Activated effector memory CD4-positive, alpha-beta T cell treated with anti-CD3 and anti-CD28 coated beads, Interleukin-2, amount 50 U/mL, for 16 hours (primary cell): Measurements from ENCODE around the gene GZMH.
"Not testable (repeated sequence)": the region's sequence is repeated elsewhere in the genome, so short reads cannot be mapped to it uniquely, and the experiment has no call there.

Experiments used
- DNase-seq: peaks from one replicate; pipeline ENCODE4 v3.0.0-alpha.2; 2020

Gene GZMH, protein sequence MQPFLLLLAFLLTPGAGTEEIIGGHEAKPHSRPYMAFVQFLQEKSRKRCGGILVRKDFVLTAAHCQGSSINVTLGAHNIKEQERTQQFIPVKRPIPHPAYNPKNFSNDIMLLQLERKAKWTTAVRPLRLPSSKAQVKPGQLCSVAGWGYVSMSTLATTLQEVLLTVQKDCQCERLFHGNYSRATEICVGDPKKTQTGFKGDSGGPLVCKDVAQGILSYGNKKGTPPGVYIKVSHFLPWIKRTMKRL

DNA sequence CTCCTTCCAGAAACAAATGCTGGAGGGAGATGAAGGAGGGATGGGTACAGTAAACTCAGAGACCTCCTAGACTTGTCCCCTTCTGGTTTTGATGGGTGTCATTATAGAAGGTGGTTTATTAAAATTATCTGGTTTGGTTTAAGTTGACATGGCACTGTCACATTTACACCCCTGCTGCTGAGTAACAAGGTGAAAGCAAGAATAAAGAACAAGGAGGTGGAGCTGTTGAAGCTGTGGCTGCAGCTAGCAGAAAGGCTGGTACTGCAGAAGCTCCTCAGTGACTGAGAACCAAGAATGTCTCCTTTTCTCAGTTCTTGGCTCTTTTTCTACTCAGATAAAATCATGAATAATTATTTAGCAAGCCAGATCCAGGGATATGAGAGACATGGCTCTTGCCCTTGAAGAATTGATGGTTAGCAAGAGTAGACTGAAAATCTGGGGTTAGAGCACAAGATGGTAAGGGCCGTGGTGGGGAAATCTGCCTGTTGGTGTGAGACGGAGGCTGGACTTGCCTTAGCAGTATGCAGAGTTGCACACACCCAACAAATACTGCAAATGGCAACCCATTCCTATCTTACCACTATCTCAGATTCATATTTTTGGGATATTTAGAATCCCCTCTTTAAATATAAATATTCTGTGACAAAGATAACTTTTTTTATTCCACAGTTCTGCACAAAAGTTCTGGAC, at the start of gene GZMH:
Gene GZMH, minus strand, starts transcription at position 31 of the 690 bp plus-strand sequence. CDS start 72 bp downstream, outside the sequence.
- no peak for DNase-seq

DNA sequence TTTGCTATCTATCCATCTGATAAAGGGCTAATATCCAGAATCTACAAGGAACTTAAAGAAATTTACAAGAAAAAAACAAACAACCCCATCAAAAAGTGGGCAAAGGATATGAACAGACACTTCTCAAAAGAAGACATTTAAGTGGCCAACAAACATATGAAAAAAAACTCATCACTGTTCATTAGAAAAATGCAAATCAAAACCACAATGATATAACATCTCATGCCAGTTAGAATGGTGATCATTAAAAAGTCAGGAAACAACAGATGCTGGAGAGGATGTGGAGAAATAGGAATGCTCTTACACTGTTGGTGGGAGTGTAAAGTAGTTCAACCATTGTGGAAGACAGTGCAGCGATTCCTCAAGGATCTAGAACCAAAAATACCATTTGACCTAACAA, 38.9 kb upstream of the GZMH start:
- not testable (repeated sequence) for DNase-seq

DNA sequence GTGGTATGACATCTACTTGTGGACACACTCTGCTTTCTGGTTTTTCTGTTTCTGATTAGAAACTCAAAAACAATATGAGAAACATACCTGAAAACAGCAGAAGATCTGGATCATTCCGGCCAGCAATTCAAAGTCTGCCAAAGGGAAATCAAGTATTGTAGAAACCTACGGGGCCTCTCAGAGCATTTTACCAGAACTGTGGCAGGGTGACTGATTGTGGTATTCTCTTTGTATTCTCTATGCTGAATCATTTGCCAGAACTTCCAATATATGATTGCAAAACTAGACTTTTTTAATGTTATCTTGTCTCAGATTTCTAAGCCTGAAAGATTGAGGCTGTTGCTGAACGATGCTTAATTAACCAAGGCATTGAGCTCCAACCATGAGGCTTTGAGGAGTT, 30.4 kb upstream of the GZMH start:
- no peak for DNase-seq

DNA sequence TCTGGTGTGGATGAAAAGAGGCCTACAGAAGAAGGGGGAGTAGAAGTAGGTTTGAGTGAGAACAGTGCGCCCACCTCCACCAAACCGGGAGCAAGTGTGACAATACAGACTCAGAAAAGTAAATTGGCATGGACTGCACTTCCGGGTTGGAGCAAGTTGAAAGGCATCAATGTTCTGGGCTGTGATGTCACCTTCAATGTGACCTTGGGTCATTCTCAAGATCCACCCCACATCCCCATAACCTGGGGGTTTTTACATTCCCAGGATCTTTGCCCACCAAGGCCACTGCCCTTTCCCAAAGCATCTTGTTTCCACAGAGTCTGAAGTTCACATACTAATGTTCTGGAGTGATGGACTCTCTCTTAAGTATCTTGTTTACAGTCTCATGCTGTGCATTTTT, 29.8 kb upstream of the GZMH start:
- no peak for DNase-seq

DNA sequence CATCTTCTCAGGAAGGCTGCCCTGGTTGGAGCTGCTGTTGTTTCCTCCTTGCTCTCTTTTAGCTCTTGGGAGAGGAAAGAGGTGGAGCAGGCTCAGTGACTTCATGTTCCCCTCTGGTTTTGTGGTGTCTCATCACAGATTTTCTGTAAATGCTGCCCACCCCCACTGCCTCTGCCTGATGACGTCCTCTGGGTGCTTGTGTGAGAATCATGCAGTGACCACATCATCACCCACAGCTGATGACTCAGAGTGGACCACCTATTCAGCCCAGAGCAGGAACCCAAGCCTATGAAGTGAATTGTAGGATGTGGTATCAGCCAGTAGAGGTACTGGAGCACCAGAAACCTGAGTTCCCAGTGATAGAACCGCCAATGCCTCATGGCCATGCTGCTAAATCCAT, 24.7 kb upstream of the GZMH start, which contains the start of gene GZMB:
Gene GZMB, minus strand, starts transcription at position 33 of the 400 bp plus-strand sequence. Its CDS starts 30 bp downstream, at position 3.
- DNase-seq = peak; percentile 73

DNA sequence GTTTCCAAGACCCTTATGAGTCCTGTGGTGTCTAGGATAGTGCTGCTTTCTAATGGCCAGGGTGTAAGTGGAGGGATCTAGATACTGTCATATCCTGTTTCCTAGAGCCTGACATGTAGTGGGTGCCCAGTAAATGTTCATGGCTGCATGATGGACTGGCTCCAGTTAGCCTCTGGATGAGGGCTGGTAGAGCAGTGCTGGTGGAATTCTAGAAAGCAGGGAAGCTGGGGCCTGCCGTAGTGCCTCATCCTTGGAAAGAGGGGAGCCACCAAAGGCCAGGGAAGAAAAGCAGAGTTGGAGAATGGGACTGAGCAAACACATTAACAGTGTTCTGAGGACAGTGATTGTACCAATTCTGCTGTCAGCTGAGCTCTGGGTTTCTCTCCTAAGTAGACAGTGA, 23.9 kb upstream of the GZMH start:
- no peak for DNase-seq

DNA sequence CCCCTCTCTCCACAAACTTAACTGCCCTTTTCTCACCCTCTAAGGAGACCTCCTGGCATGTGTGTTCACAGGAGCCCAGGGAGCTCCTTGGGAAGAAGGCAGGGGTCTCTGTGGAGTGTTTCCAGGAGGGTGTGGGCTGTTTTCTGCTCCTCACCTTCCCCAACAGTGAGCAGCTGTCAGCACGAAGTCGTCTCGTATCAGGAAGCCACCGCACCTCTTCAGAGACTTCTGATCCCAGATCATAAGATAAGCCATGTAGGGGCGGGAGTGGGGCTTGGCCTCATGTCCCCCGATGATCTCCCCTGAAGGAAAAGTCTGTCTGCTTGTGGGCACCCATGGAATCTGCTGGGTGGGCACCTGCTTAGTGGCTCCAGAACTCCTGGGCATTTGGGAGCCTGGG, 23.3 kb upstream of the GZMH start:
- DNase-seq = no peak

DNA sequence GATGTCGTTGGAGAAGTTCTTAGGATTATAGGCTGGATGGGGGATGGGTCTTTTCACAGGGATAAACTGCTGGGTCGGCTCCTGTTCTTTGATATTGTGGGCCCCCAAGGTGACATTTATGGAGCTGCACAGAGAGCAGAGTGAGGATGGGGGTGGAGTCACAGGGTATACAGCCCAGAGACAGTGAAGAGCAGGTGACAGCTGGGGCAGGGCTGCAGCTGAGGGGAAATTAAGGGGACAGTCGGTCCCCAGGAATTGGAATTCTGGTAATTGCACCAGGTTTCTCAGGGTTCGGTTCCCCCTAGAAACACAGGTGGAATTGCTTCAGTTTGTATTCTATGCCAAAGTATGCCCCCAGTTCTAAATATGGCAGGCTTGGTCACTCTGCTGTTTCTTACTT, 22.9 kb upstream of the GZMH start:
- DNase-seq = no peak

DNA sequence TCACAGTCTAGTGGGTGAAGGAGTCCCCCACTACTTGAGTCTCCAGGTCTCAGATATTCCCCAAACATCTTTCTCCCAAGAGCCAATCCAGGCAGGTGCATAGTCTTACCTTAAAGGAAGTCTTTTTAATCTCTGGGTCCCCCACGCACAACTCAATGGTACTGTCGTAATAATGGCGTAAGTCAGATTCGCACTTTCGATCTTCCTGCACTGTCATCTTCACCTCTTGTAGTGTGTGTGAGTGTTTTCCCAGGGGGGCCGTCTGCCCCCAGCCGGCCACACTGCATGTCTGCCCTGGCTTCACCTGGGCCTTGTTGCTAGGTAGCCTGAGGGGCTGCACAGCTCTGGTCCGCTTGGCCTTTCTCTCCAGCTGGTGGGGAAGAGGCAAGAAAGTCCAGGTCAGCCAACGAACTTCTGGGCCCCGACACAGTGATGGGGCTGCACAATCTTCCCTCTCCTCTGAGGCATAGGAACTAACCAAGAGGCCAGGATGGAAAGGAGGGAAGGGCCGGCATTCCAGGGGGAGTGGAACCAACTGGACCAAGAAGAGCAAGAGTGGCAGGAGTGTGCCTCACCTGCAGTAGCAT, 22.4 kb upstream of the GZMH start:
- no peak for DNase-seq

DNA sequence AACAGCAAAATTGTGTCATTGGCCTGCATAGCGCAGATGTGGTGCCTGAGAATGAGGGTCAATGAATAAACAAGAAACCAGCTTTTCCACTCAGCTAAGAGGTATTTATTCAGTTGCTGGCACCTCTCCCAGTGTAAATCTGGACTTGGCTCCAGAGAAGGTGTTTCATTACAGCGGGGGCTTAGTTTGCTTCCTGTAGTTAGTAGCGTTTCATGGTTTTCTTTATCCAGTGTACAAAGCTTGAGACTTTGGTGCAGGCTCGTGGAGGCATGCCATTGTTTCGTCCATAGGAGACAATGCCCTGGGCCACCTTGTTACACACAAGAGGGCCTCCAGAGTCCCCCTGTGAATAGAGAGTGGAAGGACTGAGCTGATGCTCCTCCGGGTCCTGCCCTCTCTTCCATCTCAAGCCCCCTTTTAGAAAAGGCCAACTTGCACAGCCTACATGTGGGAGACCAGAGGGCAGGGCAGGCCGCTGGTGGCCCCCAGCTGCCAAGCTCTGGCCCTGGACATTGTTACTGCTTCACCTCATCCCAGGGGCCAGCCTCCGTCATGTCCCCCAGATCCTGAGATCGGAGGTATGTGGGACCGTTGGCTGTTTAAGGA, 21.5 kb upstream of the GZMH start:
- no peak for DNase-seq

DNA sequence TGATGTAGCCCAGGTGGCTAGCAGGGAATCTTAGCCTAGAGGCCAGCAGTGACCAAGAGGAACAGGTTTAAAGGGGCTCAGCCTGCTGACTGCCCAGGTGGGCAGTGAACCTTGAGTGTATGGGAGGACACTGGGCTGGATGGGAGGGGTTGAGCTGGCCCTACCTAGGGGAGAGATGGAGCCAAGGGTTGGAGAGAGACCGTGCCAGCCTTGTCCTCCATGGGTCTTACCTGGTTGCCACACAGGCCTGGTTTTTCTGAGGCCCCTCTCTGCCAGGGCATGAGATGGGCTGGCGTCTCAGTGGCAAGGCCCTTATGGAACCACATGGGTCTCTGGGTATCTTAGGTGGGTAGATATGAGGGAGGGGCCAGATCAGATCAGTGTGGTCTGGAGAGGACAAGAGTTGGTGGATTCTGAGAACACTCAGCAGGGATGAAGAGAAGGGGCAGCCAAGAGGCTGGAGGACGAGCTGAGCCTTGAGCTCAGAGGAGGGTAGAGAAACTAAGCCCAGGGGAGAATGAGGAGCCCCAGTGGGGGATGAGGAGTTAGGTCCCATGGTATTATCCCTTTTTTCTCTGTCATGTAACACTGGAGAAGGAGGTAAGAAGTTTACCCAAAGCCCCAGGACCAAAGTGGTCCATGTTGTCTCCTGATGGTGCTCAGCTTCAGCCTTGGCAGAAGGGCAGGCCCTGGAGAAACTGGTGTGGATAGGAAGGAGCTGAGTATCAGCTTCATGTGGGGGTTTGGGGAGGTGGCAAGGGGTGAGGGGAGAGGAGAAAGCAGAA, 20.8 kb upstream of the GZMH start:
- DNase-seq = no peak

DNA sequence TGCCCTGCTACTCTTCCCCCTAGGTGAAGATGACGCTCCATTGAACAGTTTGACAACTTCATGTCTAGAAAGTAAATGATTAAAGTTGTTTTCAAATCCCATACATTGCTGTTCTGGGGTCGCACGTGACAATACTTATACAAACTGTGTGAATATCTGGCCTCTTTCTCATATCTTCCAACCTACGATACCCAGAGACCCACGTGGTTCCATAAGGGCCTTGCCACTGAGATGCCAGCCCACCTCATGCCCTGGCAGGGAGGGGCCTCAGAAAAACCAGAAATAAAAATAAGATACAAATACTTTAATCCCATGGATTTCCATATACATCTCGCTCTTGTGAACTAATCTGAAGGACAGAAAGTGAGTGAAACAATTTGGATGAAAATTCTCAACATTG, 20.0 kb upstream of the GZMH start:
- DNase-seq = no peak

DNA sequence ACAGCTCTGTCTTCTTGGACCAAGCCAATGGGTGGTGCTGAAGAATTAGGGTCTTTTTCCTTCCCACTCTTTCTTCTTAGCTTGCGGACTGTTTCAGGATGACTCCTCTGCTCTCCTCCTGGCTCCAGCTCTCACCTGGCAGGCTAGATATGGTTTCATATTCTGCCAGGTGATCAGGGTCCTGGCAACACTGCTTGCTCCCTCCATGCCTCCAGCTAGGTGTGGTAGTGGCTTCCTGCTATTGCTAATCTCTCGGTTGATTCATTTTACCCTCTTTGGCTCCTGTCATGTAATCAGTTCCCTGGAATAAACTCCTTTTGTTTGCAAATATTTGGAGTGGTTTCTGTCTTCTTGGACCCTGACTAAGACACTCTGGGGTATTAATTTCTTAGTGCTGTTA, 4.3 kb upstream of the GZMH start:
- DNase-seq = no peak

DNA sequence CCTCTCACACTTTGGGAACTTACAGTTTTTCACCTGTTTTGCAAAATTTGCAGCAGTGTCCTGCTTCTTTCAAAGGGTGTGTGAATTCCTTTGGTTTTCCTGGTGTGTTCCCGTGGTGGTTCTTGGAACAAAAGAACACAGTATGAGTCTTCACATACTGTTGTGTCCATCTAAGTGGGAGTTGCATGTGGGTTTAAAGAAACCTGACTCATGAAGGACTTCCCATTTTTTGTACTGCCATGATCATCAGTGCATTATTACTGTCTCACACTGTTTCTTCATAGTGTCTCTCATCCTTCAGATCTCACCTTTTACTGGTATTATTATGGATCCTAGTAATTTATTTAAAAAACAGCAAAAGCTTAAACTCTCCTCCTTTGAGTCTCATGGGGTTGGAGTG, 3.8 kb upstream of the GZMH start:
- DNase-seq = no peak

DNA sequence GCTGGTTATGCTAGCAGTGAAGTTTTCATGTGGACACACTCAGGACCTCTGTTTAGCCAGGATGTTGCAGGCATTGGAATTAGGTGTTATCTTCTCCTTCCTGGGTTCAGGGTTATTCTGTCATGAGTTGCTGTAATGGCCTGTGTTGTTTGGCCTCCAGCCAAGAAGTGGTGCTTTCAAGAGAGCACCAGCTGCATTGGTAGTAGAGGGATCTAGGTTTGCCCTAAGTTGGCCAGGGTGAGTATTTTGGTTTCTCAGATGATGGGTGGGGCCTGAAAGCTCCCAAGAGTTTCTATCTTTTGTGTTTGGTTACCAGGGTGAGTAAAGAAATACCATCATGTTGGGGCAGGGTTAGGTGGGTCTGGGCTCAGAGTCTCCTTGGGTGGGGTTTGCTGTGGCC, 2.7 kb upstream of the GZMH start:
- DNase-seq = no peak

DNA sequence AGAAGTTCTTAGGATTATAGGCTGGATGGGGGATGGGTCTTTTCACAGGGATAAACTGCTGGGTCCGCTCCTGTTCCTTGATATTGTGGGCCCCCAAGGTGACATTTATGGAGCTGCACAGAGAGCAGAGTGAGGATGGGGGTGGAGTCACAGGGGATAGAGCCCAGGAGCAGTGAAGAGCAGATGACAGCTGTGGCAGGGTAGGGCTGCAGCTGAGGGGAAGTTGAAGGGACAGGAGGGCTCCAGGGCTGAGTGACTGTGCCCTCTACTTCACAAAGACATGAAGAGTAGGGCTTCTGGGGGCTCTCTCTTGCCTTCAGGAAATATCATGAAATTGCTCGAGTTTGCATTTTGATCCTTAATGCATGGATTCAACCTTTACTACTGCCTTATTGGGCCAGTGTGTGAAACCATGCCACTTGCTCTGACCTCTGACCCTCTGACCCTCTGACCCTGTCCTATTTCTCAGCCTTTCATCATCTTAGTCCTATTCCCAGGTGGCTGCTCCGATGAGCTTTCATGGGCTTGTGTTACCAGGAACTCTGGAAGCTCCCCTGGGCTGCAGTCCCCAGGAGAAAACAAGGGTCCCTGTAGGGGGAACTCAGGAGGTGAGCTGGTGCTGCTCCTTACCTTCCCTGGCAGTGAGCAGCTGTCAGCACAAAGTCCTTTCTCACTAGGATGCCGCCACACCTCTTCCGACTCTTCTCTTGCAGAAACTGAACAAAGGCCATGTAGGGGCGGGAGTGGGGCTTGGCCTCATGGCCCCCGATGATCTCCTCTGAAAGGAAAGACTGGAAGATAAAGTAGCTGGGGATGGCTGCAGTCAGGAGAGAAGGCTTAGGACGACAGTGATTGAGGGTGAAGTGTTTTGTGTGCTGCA, 1.6 kb downstream of the GZMH start:
- DNase-seq = no peak

DNA sequence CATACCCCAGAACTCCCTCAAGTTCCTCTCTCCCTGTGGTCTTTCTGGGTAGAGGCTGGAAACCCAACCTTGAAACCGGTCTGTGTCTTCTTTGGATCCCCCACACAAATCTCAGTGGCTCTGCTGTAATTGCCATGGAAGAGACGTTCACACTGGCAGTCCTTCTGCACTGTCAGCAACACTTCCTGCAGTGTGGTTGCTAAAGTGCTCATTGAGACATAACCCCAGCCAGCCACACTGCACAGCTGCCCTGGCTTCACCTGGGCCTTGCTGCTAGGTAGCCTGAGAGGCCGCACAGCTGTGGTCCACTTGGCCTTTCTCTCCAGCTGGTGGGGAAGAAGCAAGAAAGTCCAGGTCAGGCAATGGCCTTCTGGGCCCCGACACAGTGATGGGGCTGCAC, 2.4 kb downstream of the GZMH start:
- DNase-seq = no peak

DNA sequence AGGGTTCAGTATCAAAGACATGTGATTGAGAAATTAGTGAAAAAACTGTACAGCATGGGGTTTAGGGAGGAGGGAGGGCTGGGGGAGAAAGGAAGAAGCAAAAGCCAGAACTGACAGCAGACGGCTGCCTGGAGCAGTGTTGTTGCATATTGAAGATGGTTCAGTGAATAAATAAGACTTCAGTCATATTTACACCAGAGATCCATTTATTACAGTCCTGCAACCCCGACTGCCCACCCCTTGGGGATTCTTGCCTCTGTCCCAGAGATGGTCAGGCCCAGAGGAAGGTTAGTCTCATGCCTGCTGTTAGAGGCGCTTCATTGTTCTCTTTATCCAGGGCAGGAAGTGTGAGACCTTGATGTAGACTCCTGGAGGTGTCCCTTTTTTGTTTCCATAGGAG, 3.2 kb downstream of the GZMH start:
- DNase-seq = no peak

DNA sequence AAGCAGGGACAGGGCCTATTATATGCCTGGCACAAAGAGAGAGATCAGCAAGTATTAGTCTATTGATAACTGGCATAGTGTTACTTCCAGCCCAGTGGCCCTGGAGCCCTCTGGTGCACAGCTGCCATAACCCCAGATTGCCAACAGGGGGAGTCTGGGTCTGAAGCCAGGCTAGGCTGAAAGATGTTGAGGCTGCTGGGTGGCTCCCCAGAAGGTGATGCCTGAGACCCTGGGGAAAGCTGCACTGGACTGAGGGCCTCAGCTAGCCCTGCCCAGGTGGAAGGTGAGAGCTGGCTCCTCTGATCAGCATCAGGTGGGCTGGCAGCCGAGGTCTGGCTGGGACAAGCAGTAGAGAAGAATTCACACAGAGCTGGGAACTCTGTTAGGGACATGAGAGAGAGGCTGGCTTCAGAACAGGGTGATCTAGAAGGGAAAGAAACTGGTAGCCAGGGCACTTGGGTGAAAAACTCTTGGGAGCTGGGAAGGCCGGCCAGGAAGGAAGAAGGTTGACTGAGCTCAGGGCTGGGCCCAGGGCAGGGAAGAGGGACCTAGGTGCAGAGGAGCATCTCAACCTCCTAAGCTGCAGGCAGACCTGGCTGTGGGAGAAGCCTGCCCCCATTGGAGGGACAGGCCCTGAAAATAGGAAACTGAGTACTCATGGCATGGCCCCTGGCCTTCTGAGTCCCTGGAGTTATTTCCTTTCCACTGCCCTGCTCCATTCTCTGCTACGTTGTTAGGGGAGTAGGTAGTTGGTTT, 3.9 kb downstream of the GZMH start:
- peak; percentile 86 for DNase-seq

DNA sequence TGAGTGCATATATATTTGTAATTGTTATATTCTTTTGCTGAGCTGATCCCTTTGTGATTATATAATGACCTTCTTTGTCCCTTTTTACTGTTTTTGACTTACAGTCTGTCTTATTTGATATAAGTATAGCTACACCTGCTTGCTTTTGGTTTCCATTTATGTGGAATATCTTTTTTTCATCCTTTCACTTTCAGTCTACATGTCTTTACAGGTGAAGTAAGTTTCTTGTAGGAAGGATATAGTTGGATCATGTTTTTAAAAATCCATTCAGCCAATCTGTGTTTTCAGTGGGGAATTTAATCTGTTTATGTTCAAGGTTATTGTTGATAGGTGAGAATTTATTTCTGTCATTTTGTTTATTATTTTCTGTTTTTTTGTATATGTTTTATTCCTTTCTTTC, 12.1 kb downstream of the GZMH start:
- no peak for DNase-seq

DNA sequence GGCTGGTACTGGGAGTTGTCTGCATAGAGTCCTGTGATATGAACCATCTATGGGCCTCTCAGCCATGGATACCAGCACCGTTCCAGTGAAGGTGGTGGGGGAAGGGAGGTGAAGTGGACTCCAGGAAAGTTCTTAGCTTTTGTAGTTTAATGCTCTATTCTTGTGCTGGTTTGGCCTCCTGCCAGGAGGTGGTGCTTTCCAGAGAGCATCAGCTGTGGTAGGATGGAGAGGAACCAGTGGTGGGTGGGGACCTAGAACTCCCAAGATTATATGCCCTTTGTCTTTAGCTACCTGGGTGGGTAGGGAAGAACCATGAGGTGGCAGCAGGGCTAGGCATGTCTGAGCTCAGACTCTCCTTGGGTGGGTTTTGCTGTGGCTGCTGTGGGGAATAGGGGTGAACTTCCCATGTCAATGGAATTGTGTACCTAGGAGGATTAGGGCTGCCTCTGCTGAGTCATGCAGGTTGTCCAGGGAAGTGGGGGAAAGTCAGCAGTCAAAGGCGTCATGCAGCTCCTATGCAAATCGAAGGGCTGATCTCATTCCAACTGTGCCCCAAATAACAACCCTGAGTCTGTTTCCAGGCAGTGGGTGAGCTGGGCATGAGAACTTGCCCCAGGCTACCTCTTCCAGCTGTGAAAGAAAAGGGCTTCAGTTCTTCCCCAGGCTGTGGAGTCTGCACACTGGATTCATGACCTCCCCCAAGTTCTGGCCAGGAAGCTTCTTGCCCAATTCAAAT, 14.2 kb downstream of the GZMH start:
- no peak for DNase-seq
